Trophoblast cell (in vitro differentiated cells and primary cell): ENCODE data around the gene NPC1.

Experiments used
- DNase-seq, 2 donors: peaks; one replicate each; pipeline ENCODE4 v3.0.0-alpha.2; 2016
- H2AFZ ChIP-seq: 2 replicates; pipeline ENCODE4 v1.6.1; 2013; ENCODE audit warnings: low read length, moderate library complexity, mild to moderate bottlenecking; ENCODE audit not compliant: insufficient read depth, poor library complexity
- H2AK5ac ChIP-seq: 2 replicates; pipeline ENCODE4 v1.6.1; 2013; ENCODE audit warnings: mild to moderate bottlenecking, low read length
- H2BK120ac ChIP-seq: 2 replicates; pipeline ENCODE4 v1.6.1; 2013; ENCODE audit warnings: low read length, mild to moderate bottlenecking, moderate library complexity; ENCODE audit not compliant: insufficient read depth, poor library complexity
- H2BK12ac ChIP-seq: 2 replicates; pipeline ENCODE4 v1.6.1; 2013; ENCODE audit warnings: mild to moderate bottlenecking, low read length, moderate library complexity
- H2BK5ac ChIP-seq: 2 replicates; pipeline ENCODE4 v1.6.1; 2013; ENCODE audit warnings: low read length, low read depth, moderate library complexity, mild to moderate bottlenecking; ENCODE audit not compliant: poor library complexity
- H3K14ac ChIP-seq: 2 replicates; pipeline ENCODE4 v1.6.1; 2013; ENCODE audit warnings: mild to moderate bottlenecking, low read length
- H3K18ac ChIP-seq: 2 replicates; pipeline ENCODE4 v1.6.1; 2013; ENCODE audit warnings: mild to moderate bottlenecking, low read length
- H3K23ac ChIP-seq: 2 replicates; pipeline ENCODE4 v1.6.1; 2013; ENCODE audit warnings: low read length
- H3K27ac ChIP-seq: 2 replicates; pipeline ENCODE4 v1.5.1; 2013; ENCODE audit warnings: low read depth, mild to moderate bottlenecking, inconsistent platforms, low read length, moderate library complexity
- H3K27me3 ChIP-seq: 2 replicates; pipeline ENCODE4 v1.6.1; 2013; ENCODE audit warnings: inconsistent platforms, mild to moderate bottlenecking, low read length, moderate library complexity; ENCODE audit not compliant: insufficient read depth
- H3K36me3 ChIP-seq, 2 experiments: 1 replicate in 1 of 2; 2 replicates in 1 of 2; pipeline ENCODE4 v1.6.1; 2013; ENCODE audit warnings: low read length in 2 of 2, mild to moderate bottlenecking in 2 of 2, moderate library complexity in 1 of 2; ENCODE audit not compliant: insufficient read depth in 2 of 2, control insufficient read depth in 1 of 2
- H3K4ac ChIP-seq: 2 replicates; pipeline ENCODE4 v1.6.1; 2013; ENCODE audit warnings: low read depth, mild to moderate bottlenecking, low read length, moderate library complexity
- H3K4me1 ChIP-seq, 2 experiments: 1 replicate in 1 of 2; 2 replicates in 1 of 2; pipeline ENCODE4 v1.6.1; 2013; ENCODE audit warnings: low read length in 2 of 2, mild to moderate bottlenecking in 2 of 2, moderate library complexity in 1 of 2; ENCODE audit not compliant: insufficient read depth in 2 of 2, control insufficient read depth in 1 of 2
- H3K4me2 ChIP-seq: 2 replicates; pipeline ENCODE4 v1.6.1; 2013; ENCODE audit warnings: inconsistent platforms, mild to moderate bottlenecking, low read length, moderate library complexity
- H3K4me3 ChIP-seq: 2 replicates; pipeline ENCODE4 v1.5.1; 2013; ENCODE audit warnings: mild to moderate bottlenecking, low read depth, low read length, inconsistent platforms
- H3K79me1 ChIP-seq: one replicate; pipeline ENCODE4 v1.6.1; 2013; ENCODE audit warnings: low read length
- H3K79me2 ChIP-seq: 2 replicates; pipeline ENCODE4 v1.6.1; 2013; ENCODE audit warnings: low read length, mild to moderate bottlenecking; ENCODE audit not compliant: control insufficient read depth, insufficient read depth, poor library complexity
- H3K9ac ChIP-seq: 2 replicates; pipeline ENCODE4 v1.6.1; 2013; ENCODE audit warnings: mild to moderate bottlenecking, low read length
- H3K9me3 ChIP-seq: 2 replicates; pipeline ENCODE4 v1.6.1; 2013; ENCODE audit warnings: low read depth, mild to moderate bottlenecking, control low read depth, inconsistent platforms, low read length; ENCODE audit not compliant: insufficient read depth
- H4K12ac ChIP-seq: 2 replicates; pipeline ENCODE4 v1.6.1; 2013; ENCODE audit warnings: low read depth, mild to moderate bottlenecking, low read length, moderate library complexity
- H4K8ac ChIP-seq: 2 replicates; pipeline ENCODE4 v1.6.1; 2013; ENCODE audit warnings: low read depth, mild to moderate bottlenecking, low read length, moderate library complexity
- H4K91ac ChIP-seq: one replicate; pipeline ENCODE4 v1.6.1; 2013; ENCODE audit warnings: low read depth, mild to moderate bottlenecking, low read length, moderate library complexity
- WGBS: extraction: QIAGEN DNeasy Blood & Tissue Kit; methylation state at CpG from one replicate; pipeline ENCODE4 v1.1.7; 2013; ENCODE audit warnings: missing lambda C conversion rate; ENCODE audit not compliant: insufficient read length, insufficient coverage; ENCODE audit errors: extremely low coverage; 5-methylcytosine and 5-hydroxymethylcytosine counted together

NPC1 gene

DNA sequence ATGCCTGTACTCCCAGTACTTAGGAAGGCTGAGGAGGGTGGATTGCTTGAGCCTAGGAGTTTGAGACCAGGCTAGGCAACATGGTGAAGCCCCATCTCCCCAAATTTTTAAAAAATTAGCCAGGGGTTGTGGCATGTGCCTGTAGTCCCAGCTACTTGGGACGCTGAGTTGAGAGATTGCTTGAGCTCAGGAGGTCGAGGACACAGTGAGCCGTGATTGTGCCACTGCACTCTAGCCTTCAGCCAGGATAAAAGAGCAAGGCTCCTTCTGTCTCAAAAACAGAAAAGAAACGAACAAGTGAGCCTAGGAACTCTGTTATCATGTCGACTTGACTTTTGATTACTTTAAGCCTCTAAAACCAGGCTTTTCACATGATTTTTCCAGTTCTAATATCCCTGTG is 13.7 kb downstream of the NPC1 start:
- H3K36me3 ChIP-seq, result peaks cover 9 to 12% of the 10 kb centered on the region in 2 experiments

DNA sequence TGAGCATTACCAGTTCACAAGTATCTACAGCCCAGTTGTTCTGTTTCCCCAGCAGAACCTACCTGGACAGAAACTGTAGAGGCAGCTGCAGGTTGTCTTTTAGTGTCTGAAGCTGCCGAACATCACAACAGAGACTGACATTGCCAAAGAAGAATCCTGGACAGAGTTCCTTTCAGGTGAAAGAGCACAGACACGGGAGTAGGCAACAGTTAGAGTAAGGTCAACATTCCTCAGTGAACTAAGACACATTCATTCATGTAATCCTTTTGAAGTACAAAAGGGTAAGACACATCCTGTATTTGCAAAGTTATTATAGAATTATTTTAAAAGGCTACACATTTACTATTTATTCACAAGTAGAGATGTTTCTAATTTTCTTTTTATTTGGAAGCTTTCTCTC is 14.3 kb downstream of the NPC1 start:
- no peaks in the 10 kb centered on the region for H3K79me2 ChIP-seq
- no peak overlapping the region for H2BK5ac ChIP-seq
- H3K27ac ChIP-seq, result no peak overlapping the region
- H4K91ac ChIP-seq, result no peak overlapping the region
- peaks cover 12 to 16% of the 10 kb centered on the region in 2 experiments for H3K4me1 ChIP-seq
- H3K79me1 ChIP-seq, result peaks cover 6% of the 10 kb centered on the region
- no peak overlapping the region for H3K14ac ChIP-seq
- H3K27me3 ChIP-seq, result no peaks in the 10 kb centered on the region
- H3K36me3 ChIP-seq, result peaks cover 9 to 12% of the 10 kb centered on the region in 2 experiments
- H4K8ac ChIP-seq, result no peak overlapping the region
- H3K4ac ChIP-seq, result no peak overlapping the region
- WGBS, result no CpG with 5 or more reads among the region's 2 CpGs
- no peak overlapping the region for H2BK120ac ChIP-seq
- no peak overlapping the region for H3K9ac ChIP-seq
- H3K4me2 ChIP-seq, result no peak overlapping the region
- no peak overlapping the region for H3K4me3 ChIP-seq
- H3K23ac ChIP-seq, result no peak overlapping the region
- peak; percentile 19 to 55 for DNase-seq
- no peak overlapping the region for H3K18ac ChIP-seq
- H2AFZ ChIP-seq, result no peak overlapping the region
- H3K9me3 ChIP-seq, result no peaks in the 10 kb centered on the region
- H2AK5ac ChIP-seq, result no peak overlapping the region
- no peak overlapping the region for H2BK12ac ChIP-seq
- H4K12ac ChIP-seq, result no peak overlapping the region

More for the DNA sequence above, 13.7 kb downstream of the NPC1 start:
- no peak overlapping the region for H4K12ac ChIP-seq
- H2AFZ ChIP-seq, result no peak overlapping the region
- no peak overlapping the region for H4K91ac ChIP-seq
- no peak overlapping the region for H3K18ac ChIP-seq
- no peak overlapping the region for H4K8ac ChIP-seq
- H3K23ac ChIP-seq, result no peak overlapping the region
- no peak overlapping the region for H2BK120ac ChIP-seq
- DNase-seq, result no peak
- no peak overlapping the region for H3K14ac ChIP-seq
- no peak overlapping the region for H3K9ac ChIP-seq
- peak overlapping the region; percentile 77 for H2BK12ac ChIP-seq
- no peak overlapping the region for H2BK5ac ChIP-seq
- no peak overlapping the region for H3K27ac ChIP-seq
- H3K9me3 ChIP-seq, result no peaks in the 10 kb centered on the region
- no peak overlapping the region for H3K4me3 ChIP-seq
- H3K4me2 ChIP-seq, result no peak overlapping the region
- WGBS, result no CpG with 5 or more reads among the region's 5 CpGs
- no peaks in the 10 kb centered on the region for H3K27me3 ChIP-seq
- H3K4me1 ChIP-seq, result peaks cover 12 to 16% of the 10 kb centered on the region in 2 experiments
- no peak overlapping the region for H2AK5ac ChIP-seq
- peak overlapping the region; percentile 26 for H3K4ac ChIP-seq
- no peaks in the 10 kb centered on the region for H3K79me2 ChIP-seq
- H3K79me1 ChIP-seq, result peaks cover 6% of the 10 kb centered on the region

GRCh38 chr18:23570912-23571504 is 15.3 kb downstream of the NPC1 start:
- Histone ChIP-seq H3K4ac (no peak overlapping the region), H3K27ac (no peak overlapping the region), H2AK5ac (no peak overlapping the region), H3K4me1 (peaks cover 12 to 14% of the 10 kb centered on the region in 2 experiments), H3K9ac (no peak overlapping the region), H3K23ac (no peak overlapping the region), H4K91ac (no peak overlapping the region), H3K36me3 (peaks cover 6 to 13% of the 10 kb centered on the region in 2 experiments), H3K79me2 (no peaks in the 10 kb centered on the region), H2BK120ac (no peak overlapping the region), H3K4me2 (no peak overlapping the region), H4K12ac (no peak overlapping the region), H3K14ac (no peak overlapping the region), H3K4me3 (no peak overlapping the region), H4K8ac (no peak overlapping the region), H3K18ac (peak overlapping the region; percentile 41), H3K27me3 (no peaks in the 10 kb centered on the region), H2BK12ac (no peak overlapping the region), H2AFZ (no peak overlapping the region), H2BK5ac (no peak overlapping the region), H3K9me3 (no peaks in the 10 kb centered on the region), H3K79me1 (peaks cover 4% of the 10 kb centered on the region)
- no peak for DNase-seq
- WGBS, result no CpG with 5 or more reads among the region's 3 CpGs

- no peak overlapping the region for H4K91ac ChIP-seq
- no peak overlapping the region for H2AK5ac ChIP-seq
- H3K14ac ChIP-seq, result no peak overlapping the region
- no peak overlapping the region for H4K12ac ChIP-seq
- no peak overlapping the region for H3K18ac ChIP-seq
- no CpG with 5 or more reads among the region's 5 CpGs for WGBS
- H3K4me2 ChIP-seq, result no peak overlapping the region
- no peak overlapping the region for H2AFZ ChIP-seq
- peaks cover 7 to 10% of the 10 kb centered on the region in 2 experiments for H3K4me1 ChIP-seq
- no peak overlapping the region for H3K23ac ChIP-seq
- H4K8ac ChIP-seq, result no peak overlapping the region
- no peak for DNase-seq
- H3K9me3 ChIP-seq, result no peaks in the 10 kb centered on the region
- no peak overlapping the region for H2BK5ac ChIP-seq
- H3K79me2 ChIP-seq, result no peaks in the 10 kb centered on the region
- H3K27ac ChIP-seq, result no peak overlapping the region
- no peak overlapping the region for H3K4ac ChIP-seq
- H3K36me3 ChIP-seq, result peaks cover 8 to 13% of the 10 kb centered on the region in 2 experiments
- H3K27me3 ChIP-seq, result no peaks in the 10 kb centered on the region
- H3K79me1 ChIP-seq, result peaks cover 1% of the 10 kb centered on the region
- no peak overlapping the region for H2BK120ac ChIP-seq
- no peak overlapping the region for H2BK12ac ChIP-seq
- H3K4me3 ChIP-seq, result no peak overlapping the region
- no peak overlapping the region for H3K9ac ChIP-seq
Observed at GRCh38 chr18:23569299-23570063, 16.8 kb downstream of the NPC1 start.
